Keratinocyte (primary cell): ENCODE results near the gene CYTIP. TPM values are rescaled to one million over a fixed set of nuclear protein-coding genes. Genes with fewer than 3 reads are reported as not detected.

Experiments
- DNase-seq: peaks from one replicate; pipeline ENCODE4 v3.0.0-alpha.2; 2011; ENCODE audit warnings: low read depth, missing footprints, low spot score
- FAIRE-seq: peaks from 2 replicates; lab custom pipeline; 2011; peaks lifted over from hg19 to GRCh38; lab: Jason Lieb, UNC
- H2AFZ ChIP-seq: 2 replicates; pipeline ENCODE4 v1.6.0; 2012; ENCODE audit warnings: low read length, control low read depth, inconsistent platforms; ENCODE audit not compliant: control insufficient read depth
- H3K27ac ChIP-seq: 2 replicates; pipeline ENCODE4 v1.5.1; 2011; ENCODE audit warnings: low read length; ENCODE audit not compliant: control insufficient read depth, insufficient read depth
- H3K27me3 ChIP-seq: 3 replicates; pipeline ENCODE4 v1.6.0; 2011; ENCODE audit warnings: low read length; ENCODE audit not compliant: control insufficient read depth, insufficient read depth; ENCODE audit errors: extremely low read depth
- H3K36me3 ChIP-seq, 2 experiments: 2 replicates in 1 of 2; 3 replicates in 1 of 2; pipeline ENCODE4 v1.5.1; 2011; ENCODE audit warnings: low read length in 2 of 2, mild to moderate bottlenecking in 1 of 2; ENCODE audit not compliant: control insufficient read depth in 2 of 2, insufficient read depth in 2 of 2; ENCODE audit errors: extremely low read depth in 1 of 2
- H3K4me1 ChIP-seq: 3 replicates; pipeline ENCODE4 v1.5.1; 2011; ENCODE audit warnings: low read length; ENCODE audit not compliant: control insufficient read depth, insufficient read depth; ENCODE audit errors: extremely low read depth
- H3K4me2 ChIP-seq: 3 replicates; pipeline ENCODE4 v1.6.0; 2011; ENCODE audit warnings: low read depth, low read length; ENCODE audit not compliant: control insufficient read depth, insufficient read depth; ENCODE audit errors: extremely low read depth
- H3K4me3 ChIP-seq, 3 experiments: fragments of 200-600 bp in 1 of 3; sonication (generic) in 1 of 3; 2 replicates in 2 of 3; 3 replicates in 1 of 3; pipeline ENCODE4 v1.5.1; 2011 to 2016; ENCODE audit warnings: low read length in 3 of 3, mild to moderate bottlenecking in 3 of 3, control low read depth in 2 of 3, inconsistent platforms in 1 of 3, low read depth in 1 of 3, mixed read lengths in 1 of 3, mixed run types in 1 of 3, moderate library complexity in 1 of 3; ENCODE audit not compliant: control insufficient read depth in 2 of 3, insufficient read depth in 2 of 3; ENCODE audit errors: extremely low read depth in 1 of 3
- H3K79me2 ChIP-seq: 2 replicates; pipeline ENCODE4 v1.6.0; 2012; ENCODE audit warnings: low read length; ENCODE audit not compliant: control insufficient read depth, insufficient read depth
- H3K9ac ChIP-seq: 3 replicates; pipeline ENCODE4 v1.6.0; 2011; ENCODE audit warnings: low read length; ENCODE audit not compliant: control insufficient read depth, insufficient read depth; ENCODE audit errors: extremely low read depth
- H3K9me1 ChIP-seq: 3 replicates; pipeline ENCODE4 v1.6.0; 2011; ENCODE audit warnings: low read length; ENCODE audit not compliant: control insufficient read depth, insufficient read depth; ENCODE audit errors: extremely low read depth
- H3K9me3 ChIP-seq: 2 replicates; pipeline ENCODE4 v1.5.1; 2012; ENCODE audit warnings: low read depth, low read length; ENCODE audit not compliant: control insufficient read depth
- H4K20me1 ChIP-seq: 3 replicates; pipeline ENCODE4 v1.6.0; 2011; ENCODE audit warnings: low read length; ENCODE audit not compliant: control insufficient read depth, insufficient read depth; ENCODE audit errors: extremely low read depth
- EZH2 ChIP-seq: IDR thresholded peaks from one replicate; pipeline ENCODE4 v1.6.1; 2012; ENCODE audit warnings: inconsistent platforms, mild to moderate bottlenecking, low read length, moderate library complexity
- dilution Hi-C: fragments of 300-500 bp; cut with MboI; formaldehyde crosslinking; loops from one replicate; pipeline ENCODE4 v1.7.0; 2020; ENCODE audit warnings: low sequenced_read_pairs; ENCODE audit not compliant: extremely low pct_ligation_motif_present
- polyA plus RNA-seq, 5 experiments: library from polyadenylated mRNA; depleted of rRNA in 3 of 5; stranded (reverse) in 3 of 5; stranded (forward) in 1 of 5; unstranded in 1 of 5; fragments of >200 nt; gene quantifications; 1 replicate in 1 of 5; 2 replicates in 3 of 5; 3 replicates in 1 of 5; pipeline versions ENCODE4 v1.2.1 to v1.2.3, GENCODE V29; 2011 to 2012; ENCODE audit warnings: missing spikeins in 2 of 5, low read depth in 1 of 5, low replicate concordance in 1 of 5
- TF ChIP-seq, protein P1 (sequence below), 3 experiments: IDR thresholded peaks in 1 of 3; conservative IDR thresholded peaks in 1 of 3; optimal IDR thresholded peaks in 1 of 3; 2 replicates in 2 of 3; 3 replicates in 1 of 3; pipeline versions ENCODE3 to v1.5.1; 2011; ENCODE audit warnings: low read length in 3 of 3, mild to moderate bottlenecking in 3 of 3, moderate library complexity in 2 of 3, control low read depth in 1 of 3, inconsistent platforms in 1 of 3; ENCODE audit not compliant: insufficient read depth in 2 of 3; ENCODE audit errors: extremely low read depth in 1 of 3

Gene CYTIP
- polyA plus RNA-seq, 1 donor (not counting 4 experiments of a cell fraction or from before 2014, with no cell fraction given) = 0.21 TPM

DNA sequence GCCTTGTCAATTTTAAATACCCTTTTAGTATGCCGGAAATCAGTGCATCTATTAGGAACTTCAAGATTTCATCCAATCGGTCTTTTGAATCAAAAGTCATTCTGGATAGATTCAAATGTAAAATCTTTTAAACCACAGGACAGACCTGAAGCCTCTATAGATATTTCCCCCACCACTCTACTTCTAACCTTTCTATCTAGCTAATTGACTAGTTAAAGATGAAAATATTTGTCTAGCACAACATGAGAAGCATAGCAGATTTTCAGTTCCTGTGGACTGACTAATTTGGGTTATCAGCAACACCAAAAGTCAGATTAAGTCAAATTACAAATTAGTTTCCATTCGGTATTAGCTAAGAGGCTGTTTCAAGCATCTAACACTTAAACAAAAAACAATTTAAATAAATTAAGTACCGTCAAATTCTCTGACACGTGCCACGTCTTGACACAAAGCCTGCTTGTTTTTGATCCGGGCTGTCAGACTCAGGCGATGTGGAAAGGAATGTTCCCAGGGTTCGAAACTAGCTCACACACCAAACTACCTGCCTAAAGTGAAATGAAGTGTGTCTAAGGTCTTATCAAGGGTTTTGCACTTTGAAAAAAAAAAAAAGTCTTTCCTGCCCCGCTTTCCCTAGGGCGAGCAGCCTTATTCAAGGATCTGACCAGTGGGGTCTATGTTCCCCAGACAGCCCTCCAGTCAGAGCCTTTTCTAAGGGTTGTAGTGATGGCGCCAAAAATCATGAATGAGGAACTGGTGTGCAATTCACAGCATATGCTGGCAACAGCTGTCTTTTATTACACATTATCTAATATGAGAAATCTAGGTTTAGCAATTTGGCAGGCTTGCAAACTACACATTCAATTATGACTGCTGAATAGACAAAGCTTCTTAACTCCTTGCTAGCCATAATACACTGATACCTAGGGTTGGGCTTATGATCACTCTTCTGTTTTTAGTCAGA is 4.7 kb downstream of the CYTIP start:
- Histone ChIP-seq H3K4me2 (no peak overlapping the region), H3K27me3 (peaks cover 6% of the 10 kb centered on the region), H4K20me1 (no peaks in the 10 kb centered on the region), H3K27ac (no peak overlapping the region), H3K9me3 (no peaks in the 10 kb centered on the region), H3K4me1 (no peaks in the 10 kb centered on the region), H3K4me3 (no peak overlapping the region), H3K9ac (no peak overlapping the region), H3K79me2 (no peaks in the 10 kb centered on the region), H3K9me1 (no peaks in the 10 kb centered on the region), H3K36me3 (no peaks in the 10 kb centered on the region), H2AFZ (no peak overlapping the region)
- TF ChIP-seq, protein P1, sequence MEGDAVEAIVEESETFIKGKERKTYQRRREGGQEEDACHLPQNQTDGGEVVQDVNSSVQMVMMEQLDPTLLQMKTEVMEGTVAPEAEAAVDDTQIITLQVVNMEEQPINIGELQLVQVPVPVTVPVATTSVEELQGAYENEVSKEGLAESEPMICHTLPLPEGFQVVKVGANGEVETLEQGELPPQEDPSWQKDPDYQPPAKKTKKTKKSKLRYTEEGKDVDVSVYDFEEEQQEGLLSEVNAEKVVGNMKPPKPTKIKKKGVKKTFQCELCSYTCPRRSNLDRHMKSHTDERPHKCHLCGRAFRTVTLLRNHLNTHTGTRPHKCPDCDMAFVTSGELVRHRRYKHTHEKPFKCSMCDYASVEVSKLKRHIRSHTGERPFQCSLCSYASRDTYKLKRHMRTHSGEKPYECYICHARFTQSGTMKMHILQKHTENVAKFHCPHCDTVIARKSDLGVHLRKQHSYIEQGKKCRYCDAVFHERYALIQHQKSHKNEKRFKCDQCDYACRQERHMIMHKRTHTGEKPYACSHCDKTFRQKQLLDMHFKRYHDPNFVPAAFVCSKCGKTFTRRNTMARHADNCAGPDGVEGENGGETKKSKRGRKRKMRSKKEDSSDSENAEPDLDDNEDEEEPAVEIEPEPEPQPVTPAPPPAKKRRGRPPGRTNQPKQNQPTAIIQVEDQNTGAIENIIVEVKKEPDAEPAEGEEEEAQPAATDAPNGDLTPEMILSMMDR (optimal IDR thresholded peaks at IDR 0.05 in 1 of 3, IDR thresholded peaks at IDR 0.05 in 1 of 3, conservative IDR thresholded peaks at IDR 0.05 in 1 of 3; ENCODE audit: extremely low read depth in 1 of 3, insufficient read depth in 2 of 3, low read length in 3 of 3) = no peak
- TF ChIP-seq EZH2 = no peak
- dilution Hi-C loops = no loop called here
- no peak for DNase-seq
- FAIRE-seq = no peak

DNA sequence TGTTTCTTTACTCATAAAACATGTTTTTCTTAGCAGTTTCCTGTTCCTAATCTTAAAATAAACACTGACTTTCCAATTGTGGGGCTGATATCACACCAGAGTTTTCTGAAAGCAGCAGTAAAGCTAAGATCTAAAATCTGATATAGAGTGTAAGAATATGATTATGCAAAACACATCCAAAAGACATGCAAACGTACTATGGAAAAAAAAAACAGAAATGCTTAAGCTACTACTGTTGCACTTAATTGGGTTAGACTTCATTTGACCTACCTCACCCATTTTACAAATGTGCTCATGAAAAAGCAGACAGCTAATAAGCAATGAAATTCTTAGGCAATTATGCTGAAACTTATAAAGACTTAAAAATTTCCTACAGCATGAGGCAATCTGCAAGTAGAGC is 10.5 kb downstream of the CYTIP start:
- Histone ChIP-seq H3K27ac (no peak overlapping the region), H3K9me3 (no peaks in the 10 kb centered on the region), H3K79me2 (no peaks in the 10 kb centered on the region), H3K27me3 (no peaks in the 10 kb centered on the region), H4K20me1 (no peaks in the 10 kb centered on the region), H3K9me1 (no peaks in the 10 kb centered on the region), H3K36me3 (no peaks in the 10 kb centered on the region), H3K4me1 (no peaks in the 10 kb centered on the region), H3K9ac (no peak overlapping the region), H3K4me3 (no peak overlapping the region), H3K4me2 (no peak overlapping the region), H2AFZ (no peak overlapping the region)
- no peak for TF ChIP-seq EZH2
- TF ChIP-seq, protein P1 (optimal IDR thresholded peaks at IDR 0.05 in 1 of 3, IDR thresholded peaks at IDR 0.05 in 1 of 3, conservative IDR thresholded peaks at IDR 0.05 in 1 of 3; ENCODE audit: extremely low read depth in 1 of 3, insufficient read depth in 2 of 3, low read length in 3 of 3) = no peak
- dilution Hi-C loops = no loop called here
- DNase-seq (no peak), FAIRE-seq (no peak)
